HG02840 (cell line): Measurements from ENCODE around the gene NBEA.
"Not testable (repeated sequence)": the region's sequence is repeated elsewhere in the genome, so short reads cannot be mapped to it uniquely, and the experiment has no call there.

Experiments
- ATAC-seq: cut with Tn5 transposase; IDR thresholded peaks from one replicate; pipeline ENCODE4 v1.9.1; 2021; ENCODE audit warnings: mild to moderate bottlenecking, moderate library complexity, moderate number of reproducible peaks; ENCODE audit not compliant: unreplicated experiment, low FRiP score

NBEA gene

GRCh38 chr13:35057858-35058257, 115.8 kb downstream of the NBEA start:
- ATAC-seq: no peak

- not testable (repeated sequence) for ATAC-seq
Observed at GRCh38 chr13:35058585-35058984, 116.5 kb downstream of the NBEA start.

- ATAC-seq: no peak
Observed at GRCh38 chr13:35086667-35087066, 144.6 kb downstream of the NBEA start.

GRCh38 chr13:35092251-35092650, 150.2 kb downstream of the NBEA start:
- ATAC-seq: no peak

GRCh38 chr13:35092751-35093150, 150.7 kb downstream of the NBEA start:
- ATAC-seq: no peak

GRCh38 chr13:35093356-35093755, 151.3 kb downstream of the NBEA start:
- ATAC-seq: no peak

GRCh38 chr13:35106771-35107170, 164.7 kb downstream of the NBEA start:
- not testable (repeated sequence) for ATAC-seq

GRCh38 chr13:35107535-35107934, 165.5 kb downstream of the NBEA start:
- no peak for ATAC-seq

GRCh38 chr13:35113612-35114011, 171.5 kb downstream of the NBEA start:
- not testable (repeated sequence) for ATAC-seq

GRCh38 chr13:35127466-35127865, 185.4 kb downstream of the NBEA start:
- no peak for ATAC-seq

GRCh38 chr13:35129500-35129899, 187.4 kb downstream of the NBEA start:
- ATAC-seq: no peak

- no peak for ATAC-seq
Observed at GRCh38 chr13:35131471-35131870, 189.4 kb downstream of the NBEA start.

GRCh38 chr13:35136585-35136984, 194.5 kb downstream of the NBEA start:
- ATAC-seq: no peak

GRCh38 chr13:35139591-35139990, 197.5 kb downstream of the NBEA start:
- ATAC-seq: no peak

GRCh38 chr13:35140321-35140720, 198.3 kb downstream of the NBEA start:
- ATAC-seq: no peak

GRCh38 chr13:35140831-35141230, 198.8 kb downstream of the NBEA start:
- ATAC-seq: no peak

GRCh38 chr13:35143123-35143522, 201.1 kb downstream of the NBEA start:
- no peak for ATAC-seq

- no peak for ATAC-seq
Observed at GRCh38 chr13:35144166-35144890, 202.3 kb downstream of the NBEA start.

- ATAC-seq: no peak
Observed at GRCh38 chr13:35146686-35147085, 204.6 kb downstream of the NBEA start.

GRCh38 chr13:35157143-35157755, 215.2 kb downstream of the NBEA start:
- peak; percentile 53 for ATAC-seq

GRCh38 chr13:35159041-35159440, 217.0 kb downstream of the NBEA start:
- no peak for ATAC-seq

- ATAC-seq: no peak
Observed at GRCh38 chr13:35160896-35161295, 218.8 kb downstream of the NBEA start.
